ENCODE results near the gene PTPRJ.

The PTPRJ gene

GRCh38 chr11:48162885-48163268 is 182.5 kb downstream of the PTPRJ start:
- H3K27me3 ChIP-seq = no peaks in the 10 kb centered on the region
- H3K4me1 ChIP-seq = no peaks in the 10 kb centered on the region
- no peak for TF ChIP-seq CTCF (IDR thresholded peaks at IDR 0.05; ENCODE audit: low read depth, low read length)
- H3K36me3 ChIP-seq = no peaks in the 10 kb centered on the region
- DNase-seq = no peak
- H3K9me3 ChIP-seq = no peaks in the 10 kb centered on the region
- no peak overlapping the region for H3K4me3 ChIP-seq (ENCODE audit: low read depth, low read length)

- Histone ChIP-seq H3K36me3 (no peaks in the 10 kb centered on the region), H3K4me3 (ENCODE audit: low read depth, low read length) (no peak overlapping the region), H3K4me1 (no peaks in the 10 kb centered on the region), H3K9me3 (no peaks in the 10 kb centered on the region), H3K27me3 (no peaks in the 10 kb centered on the region)
- no peak for TF ChIP-seq CTCF (IDR thresholded peaks at IDR 0.05; ENCODE audit: low read depth, low read length)
- DNase-seq = no peak
These were observed 183.2 kb downstream of the PTPRJ start for GRCh38 chr11:48163360-48164100.

- Histone ChIP-seq H3K36me3 (no peaks in the 10 kb centered on the region), H3K4me1 (no peaks in the 10 kb centered on the region), H3K27me3 (no peaks in the 10 kb centered on the region), H3K9me3 (no peaks in the 10 kb centered on the region), H3K4me3 (ENCODE audit: low read depth, low read length) (no peak overlapping the region)
- no peak for DNase-seq
- TF ChIP-seq CTCF (IDR thresholded peaks at IDR 0.05; ENCODE audit: low read depth, low read length) = no peak
These were observed 184.5 kb downstream of the PTPRJ start for GRCh38 chr11:48164836-48165235.

- no peaks in the 10 kb centered on the region for H3K9me3 ChIP-seq
- no peak overlapping the region for H3K4me3 ChIP-seq (ENCODE audit: low read depth, low read length)
- no peaks in the 10 kb centered on the region for H3K36me3 ChIP-seq
- no peak for DNase-seq
- no peaks in the 10 kb centered on the region for H3K27me3 ChIP-seq
- H3K4me1 ChIP-seq = no peaks in the 10 kb centered on the region
- no peak for TF ChIP-seq CTCF (IDR thresholded peaks at IDR 0.05; ENCODE audit: low read depth, low read length)
These were observed 185.1 kb downstream of the PTPRJ start for GRCh38 chr11:48165426-48165825.

GRCh38 chr11:48167380-48167779 is 187.0 kb downstream of the PTPRJ start:
- H3K4me3 ChIP-seq (ENCODE audit: low read depth, low read length) = no peak overlapping the region
- no peaks in the 10 kb centered on the region for H3K36me3 ChIP-seq
- H3K27me3 ChIP-seq = no peaks in the 10 kb centered on the region
- no peaks in the 10 kb centered on the region for H3K4me1 ChIP-seq
- no peak for TF ChIP-seq CTCF (IDR thresholded peaks at IDR 0.05; ENCODE audit: low read depth, low read length)
- no peaks in the 10 kb centered on the region for H3K9me3 ChIP-seq
- no peak for DNase-seq

- no peak for TF ChIP-seq CTCF (IDR thresholded peaks at IDR 0.05; ENCODE audit: low read depth, low read length)
- Histone ChIP-seq H3K4me1 (no peaks in the 10 kb centered on the region), H3K27me3 (no peaks in the 10 kb centered on the region), H3K9me3 (no peaks in the 10 kb centered on the region), H3K4me3 (ENCODE audit: low read depth, low read length) (no peak overlapping the region), H3K36me3 (no peaks in the 10 kb centered on the region)
- DNase-seq = no peak
These were observed 188.5 kb downstream of the PTPRJ start for GRCh38 chr11:48168815-48169214.
